Pancreas (tissue), 10 donors: Measurements from ENCODE around the gene TAF6L. TPM values are rescaled to one million over a fixed set of nuclear protein-coding genes. Genes with fewer than 3 reads are reported as not detected.

Source experiments
- ATAC-seq, 4 donors: fragments of 200-7000 bp; cut with Tn5 transposase; one replicate each; pipeline versions ENCODE4 v1.8.0 to v1.9.1; 2020; ENCODE audit warnings: mild to moderate bottlenecking in 4 of 4, moderate library complexity in 4 of 4
- DNase-seq, 6 donors: peaks; one replicate each; pipeline ENCODE4 v3.0.0-alpha.2; 2020
- FAIRE-seq: peaks from 2 replicates; lab custom pipeline; 2012; peaks lifted over from hg19 to GRCh38; lab: Jason Lieb, UNC
- H3K27ac ChIP-seq, 4 donors: fragments of 200-600 bp; sonication (generic); 1 replicate in 3 of 4; 2 replicates in 1 of 4; pipeline versions ENCODE4 v1.5.0 to v1.8.0; 2020
- H3K27me3 ChIP-seq, 4 donors: fragments of 200-600 bp; one replicate each; pipeline ENCODE4 v1.8.0; 2021
- H3K36me3 ChIP-seq, 3 donors: fragments of 200-600 bp; sonication (generic) in 1 of 3; one replicate each; pipeline versions ENCODE4 v1.5.0 to v1.8.0; 2020 to 2021
- H3K4me1 ChIP-seq, 3 donors: fragments of 200-600 bp; one replicate each; pipeline ENCODE4 v1.8.0; 2021
- H3K4me3 ChIP-seq, 4 donors: fragments of 200-600 bp; sonication (generic) in 2 of 4; one replicate each; pipeline versions ENCODE4 v1.5.0 to v1.8.0; 2020 to 2021
- H3K9me3 ChIP-seq, 4 donors: fragments of 200-600 bp; one replicate each; pipeline ENCODE4 v1.8.0; 2021
- WGBS, 2 donors: extraction: QIAGEN DNeasy Blood & Tissue Kit; methylation state at CpG; one replicate each; pipeline ENCODE4 v1.1.7; 2013; 5-methylcytosine and 5-hydroxymethylcytosine counted together
- intact Hi-C, 3 donors: fragments of 100-400 bp; cut with DNase I; formaldehyde crosslinking; loops; one replicate each; pipeline versions ENCODE4 v1.11.1 to v1.14.2; 2022
- polyA plus RNA-seq, 2 donors: library from polyadenylated mRNA; stranded (reverse); fragments of 200-250 nt; gene quantifications; one replicate each; pipeline ENCODE4 v1.2.3, GENCODE V29; 2013
- total RNA-seq, 6 donors: library from RNA; stranded (reverse); fragmentation: NEBNext Ultra II Directional in 4 of 6; extraction: Animal tissue kit (Norgen Biotek cat#: 25700) in 4 of 6; gene quantifications; one replicate each; pipeline versions ENCODE4 v1.2.1 to v1.2.4, GENCODE V29; 2021 to 2023
- TF ChIP-seq, protein P1 (sequence below), 4 donors: fragments of 200-600 bp; sonication (generic) in 3 of 4; IDR thresholded peaks; one replicate each; pipeline versions ENCODE4 v1.5.0 to v1.8.0; 2021; ENCODE audit warnings: antibody characterized with exemption in 4 of 4
- donor health status: healthy with polysubstance abuse.
- donor health status: DM: no; HTN: no; CAD: no; lungs with moderate emphysema.
- donor health status: DM: no; HTN: no; CAD: no.
- donor health status: control.
- donor health status: control.
- donor health status: Bipolar disorder and iron deficiency.
- donor health status: DM: yes; HTN: yes; CAD: no.
- donor health status: DM: no; HTN: no; CAD: no.
- donor health status: DM: no; HTN: no; CAD: no.
- donor health status: DM: yes; HTN: yes; CAD: no.

Gene TAF6L
- total and polyA plus RNA-seq, 8 donors, result 9.3 to 53.5 (median 14.5) TPM

- DNase-seq (no peak), FAIRE-seq (no peak), ATAC-seq (no peak)
- Histone ChIP-seq H3K27me3 (no peaks in the 10 kb centered on the region), H3K9me3 (no peaks in the 10 kb centered on the region), H3K36me3 (no peaks in the 10 kb centered on the region), H3K4me3 (no peak overlapping the region), H3K4me1 (peaks cover 0 to 12% (median 6%) of the 10 kb centered on the region in 3 donors), H3K27ac (no peak overlapping the region)
- intact Hi-C loops, result no loop called here
- WGBS, 2 donors, result 92 to 95% methylated on average over 14 of the region's 14 CpGs
- TF ChIP-seq, protein P1, sequence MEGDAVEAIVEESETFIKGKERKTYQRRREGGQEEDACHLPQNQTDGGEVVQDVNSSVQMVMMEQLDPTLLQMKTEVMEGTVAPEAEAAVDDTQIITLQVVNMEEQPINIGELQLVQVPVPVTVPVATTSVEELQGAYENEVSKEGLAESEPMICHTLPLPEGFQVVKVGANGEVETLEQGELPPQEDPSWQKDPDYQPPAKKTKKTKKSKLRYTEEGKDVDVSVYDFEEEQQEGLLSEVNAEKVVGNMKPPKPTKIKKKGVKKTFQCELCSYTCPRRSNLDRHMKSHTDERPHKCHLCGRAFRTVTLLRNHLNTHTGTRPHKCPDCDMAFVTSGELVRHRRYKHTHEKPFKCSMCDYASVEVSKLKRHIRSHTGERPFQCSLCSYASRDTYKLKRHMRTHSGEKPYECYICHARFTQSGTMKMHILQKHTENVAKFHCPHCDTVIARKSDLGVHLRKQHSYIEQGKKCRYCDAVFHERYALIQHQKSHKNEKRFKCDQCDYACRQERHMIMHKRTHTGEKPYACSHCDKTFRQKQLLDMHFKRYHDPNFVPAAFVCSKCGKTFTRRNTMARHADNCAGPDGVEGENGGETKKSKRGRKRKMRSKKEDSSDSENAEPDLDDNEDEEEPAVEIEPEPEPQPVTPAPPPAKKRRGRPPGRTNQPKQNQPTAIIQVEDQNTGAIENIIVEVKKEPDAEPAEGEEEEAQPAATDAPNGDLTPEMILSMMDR (IDR thresholded peaks at IDR 0.05), result no peak
Measured at GRCh38 chr11:62752177-62752785, 18.9 kb upstream of the TAF6L start.

GRCh38 chr11:62752994-62753735 is 18.0 kb upstream of the TAF6L start:
- no peak for FAIRE-seq
- TF ChIP-seq, protein P1 (IDR thresholded peaks at IDR 0.05), result no peak
- peak overlapping the region; percentile 48 to 92 (median 78) for H3K27ac ChIP-seq
- no peaks in the 10 kb centered on the region for H3K27me3 ChIP-seq
- H3K9me3 ChIP-seq, result no peaks in the 10 kb centered on the region
- intact Hi-C loops, result no loop called here
- H3K4me3 ChIP-seq, result peak overlapping the region; percentile 11 to 61 (median 56)
- WGBS, 2 donors, result 50 to 54% methylated on average over 14 to 15 of the region's 15 CpGs
- no peaks in the 10 kb centered on the region for H3K36me3 ChIP-seq
- peak; percentile 2 to 3 (median 3) for ATAC-seq
- DNase-seq, result peak in 1 of 6 donors; percentile 41
- H3K4me1 ChIP-seq, result peaks cover 0 to 12% (median 6%) of the 10 kb centered on the region in 3 donors

DNA sequence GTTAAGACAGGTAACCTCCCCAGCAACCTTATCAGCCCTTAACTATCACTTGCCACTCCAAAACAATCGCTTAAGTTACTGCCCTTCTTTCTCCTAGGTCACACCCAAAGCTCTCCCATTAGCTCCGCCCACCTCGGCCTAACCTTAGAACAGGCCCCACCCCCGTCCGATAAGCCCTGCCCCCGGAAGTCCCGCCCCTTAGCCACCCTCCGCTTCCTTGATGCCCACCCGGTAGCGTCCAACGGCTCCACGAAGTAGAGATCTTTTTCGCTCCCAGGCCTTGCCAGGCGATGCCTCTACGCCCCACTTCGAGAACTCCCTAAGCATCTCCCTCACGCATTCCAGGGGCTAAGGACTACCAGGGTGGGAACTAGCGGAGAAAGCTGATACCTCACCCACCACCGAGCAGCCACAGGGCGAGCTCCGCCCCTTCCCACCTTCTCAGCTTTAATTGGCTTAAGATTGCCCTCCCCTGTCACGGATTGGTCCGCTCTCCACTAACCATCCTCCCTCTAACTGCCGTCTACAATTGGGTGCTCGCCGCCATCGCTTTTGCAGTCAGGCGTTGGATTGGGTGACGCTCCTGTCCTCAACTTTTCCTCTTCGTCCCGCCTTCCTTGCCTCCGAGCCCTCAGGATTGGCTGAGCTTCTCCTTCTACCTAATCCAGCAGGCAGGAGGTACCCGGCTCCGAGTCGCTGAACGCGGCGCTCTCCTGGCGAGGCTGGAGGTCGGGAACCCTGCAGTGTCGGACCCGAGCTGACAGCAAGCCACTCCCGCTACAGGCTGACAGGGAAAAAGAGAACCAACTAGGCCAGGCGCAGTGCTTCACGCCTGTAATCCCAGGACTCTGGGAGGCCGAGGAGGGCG is 17.2 kb upstream of the TAF6L start, which contains the start of gene ZBTB3:
TSS of gene ZBTB3 (minus strand) at position 425 of the 868 bp plus-strand sequence. CDS start 496 bp downstream, outside the sequence.
- peaks cover 0 to 12% (median 6%) of the 10 kb centered on the region in 3 donors for H3K4me1 ChIP-seq
- FAIRE-seq, result peak; percentile 65
- DNase-seq, result peak; percentile 93 to 98 (median 98)
- intact Hi-C loops, result no loop called here
- WGBS, 2 donors, result 0% methylated on average over 47 of the region's 47 CpGs
- peak within 1 kb of the TSS; percentile 48 to 92 (median 78) for H3K27ac ChIP-seq
- H3K36me3 ChIP-seq, result no peaks in the 10 kb centered on the region
- H3K4me3 ChIP-seq, result peak within 1 kb of the TSS; percentile 18 to 61 (median 56)
- TF ChIP-seq, protein P1 (IDR thresholded peaks at IDR 0.05), result no peak
- H3K27me3 ChIP-seq, result no peaks in the 10 kb centered on the region
- H3K9me3 ChIP-seq, result no peaks in the 10 kb centered on the region
- ATAC-seq, result peak; percentile 94 to 98 (median 96)

GRCh38 chr11:62755086-62755615 is 16.0 kb upstream of the TAF6L start:
- TF ChIP-seq, protein P1 (IDR thresholded peaks at IDR 0.05), result no peak
- intact Hi-C loops, result no loop called here
- ATAC-seq (no peak), DNase-seq (no peak), FAIRE-seq (no peak)
- no peak overlapping the region for H3K4me3 ChIP-seq
- no peaks in the 10 kb centered on the region for H3K36me3 ChIP-seq
- H3K27me3 ChIP-seq, result no peaks in the 10 kb centered on the region
- H3K9me3 ChIP-seq, result no peaks in the 10 kb centered on the region
- no peak overlapping the region for H3K27ac ChIP-seq
- 68 to 71% methylated on average over 10 of the region's 10 CpGs for WGBS, 2 donors
- peaks cover 0 to 12% (median 6%) of the 10 kb centered on the region in 3 donors for H3K4me1 ChIP-seq
